HG03108 (cell line): Measurements from ENCODE around the gene SIGLEC10.

Experiments
- ATAC-seq: cut with Tn5 transposase; IDR thresholded peaks from one replicate; pipeline ENCODE4 v1.9.1; 2021; ENCODE audit warnings: moderate library complexity; ENCODE audit not compliant: unreplicated experiment

SIGLEC10 gene

DNA sequence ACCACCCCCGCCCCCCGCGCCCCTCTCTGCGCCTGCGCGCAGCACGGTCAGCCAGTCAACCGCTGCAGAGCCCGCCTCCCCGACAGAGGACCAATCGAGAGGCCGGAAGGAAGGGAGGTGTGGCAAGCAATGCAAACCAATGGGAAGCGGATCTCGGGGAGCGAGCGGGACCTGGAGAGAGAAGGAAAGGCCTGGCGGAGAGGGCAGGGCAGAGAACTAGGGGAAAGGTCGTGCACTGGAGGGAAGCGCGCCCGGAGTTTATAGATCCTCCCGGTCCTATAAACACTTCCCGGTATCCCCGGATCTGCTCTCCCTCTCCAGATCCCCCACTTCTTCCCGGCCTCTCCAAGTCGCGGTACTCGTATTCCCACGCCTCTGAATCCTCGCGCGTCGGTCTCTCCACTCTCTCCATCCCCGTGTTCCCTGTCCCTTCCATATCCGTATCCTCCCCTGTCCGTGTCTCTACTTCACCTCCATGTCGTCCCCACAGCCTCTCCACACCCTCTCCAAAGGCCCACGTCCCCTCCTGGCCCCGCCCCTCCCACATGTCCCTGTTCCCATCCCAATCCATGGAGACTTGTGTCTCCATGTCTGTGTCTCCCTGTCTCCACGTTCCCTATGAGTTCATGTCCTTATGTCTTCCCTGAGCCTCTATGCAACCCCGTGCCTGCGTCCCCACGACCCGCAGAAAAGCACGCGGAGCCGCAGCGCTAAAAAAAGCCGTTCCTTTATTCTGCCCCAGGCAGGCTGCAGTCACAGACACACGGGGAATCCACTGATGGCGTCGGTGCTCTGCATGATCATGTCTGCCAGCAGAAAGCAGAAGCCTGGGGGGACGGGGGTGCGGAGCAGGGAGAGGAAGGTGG is 50.8 kb downstream of the SIGLEC10 start:
- peak; percentile 38 for ATAC-seq

DNA sequence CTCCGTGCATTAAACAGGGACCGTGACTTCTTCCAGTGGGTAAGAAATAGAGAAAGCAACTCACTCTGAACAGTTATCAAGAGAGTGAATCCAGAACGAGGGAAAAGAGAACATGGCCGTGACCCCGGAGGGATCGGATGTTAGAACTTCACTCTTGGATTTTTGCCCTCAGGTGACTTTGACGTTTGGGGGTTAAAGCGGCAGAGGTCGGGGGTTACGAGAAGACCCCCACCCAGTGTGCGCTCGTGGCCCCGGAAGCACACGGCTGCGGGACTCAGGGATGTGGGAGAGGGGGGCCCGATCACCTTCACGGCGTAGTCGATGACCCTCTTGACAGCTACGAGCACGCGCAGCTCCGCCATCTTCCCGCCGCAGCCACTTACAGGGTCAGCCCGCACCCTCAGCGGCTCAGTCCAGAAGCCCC is 51.5 kb downstream of the SIGLEC10 start, which contains the start of gene ETFB:
Gene ETFB, minus strand, starts transcription at position 424 of the 424 bp plus-strand sequence. Its CDS starts 62 bp downstream, at position 362.
- no peak for ATAC-seq

DNA sequence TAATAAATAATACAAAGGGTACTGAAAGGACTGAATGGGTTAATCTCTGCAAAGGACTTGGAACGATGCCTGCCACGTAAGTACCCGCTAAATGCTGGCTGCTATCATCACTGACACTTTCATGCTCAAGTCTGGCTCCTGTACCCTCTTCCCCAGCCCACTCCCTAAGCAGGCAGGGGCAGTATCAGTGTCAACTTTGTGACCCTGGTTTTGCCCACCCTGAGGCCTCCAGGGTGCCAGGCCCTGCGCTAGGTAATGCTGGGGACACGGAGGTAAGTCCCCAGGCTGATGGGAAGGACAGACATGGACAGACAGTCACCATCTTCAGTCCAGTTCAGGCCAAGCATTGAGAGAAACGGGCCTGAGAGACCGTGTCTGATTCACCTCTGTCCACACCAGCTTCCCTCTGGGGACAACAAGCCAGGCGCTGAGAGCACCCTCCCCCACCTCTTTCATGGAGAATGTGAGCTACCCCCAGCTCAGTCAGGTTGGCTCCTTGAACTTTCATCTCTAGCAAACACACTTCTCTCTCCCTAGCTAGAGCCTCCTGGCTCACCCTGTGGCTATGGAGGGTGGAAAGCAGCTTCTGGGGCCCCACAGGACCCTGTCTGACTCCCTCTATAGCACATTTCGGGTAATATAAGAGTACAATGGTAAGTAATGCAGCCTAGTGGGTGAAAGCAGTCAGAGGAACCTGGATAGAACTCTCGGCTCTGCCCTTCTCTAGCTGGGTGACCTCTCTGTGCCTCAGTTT is 52.1 kb downstream of the SIGLEC10 start:
- ATAC-seq, result no peak

DNA sequence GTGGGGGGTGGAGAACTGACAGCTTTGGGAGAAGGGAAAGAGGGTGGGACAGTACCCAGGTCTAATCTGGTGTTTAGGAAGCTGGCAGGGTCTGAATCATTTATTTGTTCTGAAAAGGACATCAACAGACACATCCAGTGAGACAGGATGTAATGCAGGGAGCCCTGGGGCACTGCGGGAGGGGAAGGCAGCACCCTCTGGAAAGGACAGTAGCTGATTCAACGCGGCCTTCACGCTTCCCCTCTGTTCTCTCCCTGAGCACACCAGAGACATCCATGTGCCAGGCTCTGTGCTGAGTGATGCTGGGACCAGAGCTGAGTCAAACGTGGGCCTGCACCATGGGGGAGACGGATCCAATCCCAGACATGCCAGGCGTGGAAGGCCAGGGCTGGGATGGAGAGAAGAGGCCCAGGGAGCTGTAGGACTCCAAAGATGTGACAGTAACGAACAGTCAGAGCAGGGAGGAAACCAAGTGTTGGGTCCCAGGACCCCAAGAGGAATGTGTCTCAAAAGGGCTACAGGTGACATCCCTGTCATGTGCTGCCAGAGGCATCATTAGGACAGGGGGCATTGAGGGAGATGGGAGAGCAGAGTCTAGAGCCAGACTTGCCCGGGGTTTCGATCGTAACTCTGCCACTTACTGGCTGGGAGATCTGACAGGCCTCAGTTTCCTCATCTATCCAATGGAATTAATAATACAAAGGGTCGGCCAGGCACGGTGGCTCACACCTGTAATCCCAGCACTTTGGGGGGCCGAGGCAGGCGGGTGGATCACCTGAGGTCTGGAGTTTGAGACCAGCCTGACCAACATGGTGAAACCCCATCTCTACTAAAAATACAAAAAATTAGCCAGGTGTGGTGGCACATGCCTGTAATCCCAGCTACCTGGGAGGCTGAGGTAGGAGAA is 53.0 kb downstream of the SIGLEC10 start:
- no peak for ATAC-seq

DNA sequence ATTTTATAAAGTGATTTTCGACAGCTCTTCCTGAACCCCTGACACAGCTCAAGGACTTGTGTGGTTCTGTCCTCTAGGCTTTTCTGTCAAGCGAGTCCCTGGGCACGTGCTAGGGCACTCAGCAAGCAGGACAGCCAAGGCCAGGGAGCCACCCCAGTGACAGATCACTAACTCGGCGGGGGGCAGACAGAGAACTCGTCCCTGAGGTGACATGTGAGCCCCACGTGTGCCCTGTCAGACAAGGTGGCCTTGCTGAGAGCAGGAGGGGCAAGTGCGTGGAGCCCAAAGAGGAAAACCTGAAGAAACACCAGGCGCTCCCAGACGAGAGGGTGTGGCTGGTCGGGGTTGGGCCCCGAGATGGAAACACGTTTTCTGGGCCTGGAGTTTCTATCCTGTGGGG is 56.2 kb downstream of the SIGLEC10 start:
- no peak for ATAC-seq
